Measurements from ENCODE around the gene DMRTB1.
A peak's percentile ranks its signal among the peaks of the same experiment; 100 is the strongest.
"Not testable (repeated sequence)": the region's sequence is repeated elsewhere in the genome, so short reads cannot be mapped to it uniquely, and the experiment has no call there.

Gene DMRTB1

GRCh38 chr1:53459321-53460175, at the start of gene DMRTB1:
Gene DMRTB1, plus strand, starts transcription at chr1:53459399. Its CDS starts 55 bp downstream, at chr1:53459454.
- no peak for DNase-seq

GRCh38 chr1:53409695-53410094, 49.5 kb upstream of the DMRTB1 start:
- no peak for DNase-seq

- no peak for DNase-seq
Measured at GRCh38 chr1:53410100-53410541, 49.1 kb upstream of the DMRTB1 start.

- DNase-seq, result no peak
Measured at GRCh38 chr1:53410701-53411100, 48.5 kb upstream of the DMRTB1 start.

- DNase-seq, result no peak
Measured at GRCh38 chr1:53411541-53412152, 47.6 kb upstream of the DMRTB1 start.

- no peak for DNase-seq
Measured at GRCh38 chr1:53412285-53413174, 46.7 kb upstream of the DMRTB1 start.

GRCh38 chr1:53413175-53414001, 45.8 kb upstream of the DMRTB1 start:
- peak; percentile 58 for DNase-seq

- DNase-seq, result no peak
Measured at GRCh38 chr1:53414632-53415031, 44.6 kb upstream of the DMRTB1 start.

GRCh38 chr1:53415432-53415831, 43.8 kb upstream of the DMRTB1 start:
- DNase-seq, result no peak

- no peak for DNase-seq
Measured at GRCh38 chr1:53416269-53416813, 42.9 kb upstream of the DMRTB1 start.

GRCh38 chr1:53417074-53417511, 42.1 kb upstream of the DMRTB1 start:
- no peak for DNase-seq

- DNase-seq, result no peak
Measured at GRCh38 chr1:53419034-53419433, 40.2 kb upstream of the DMRTB1 start.

- no peak for DNase-seq
Measured at GRCh38 chr1:53420341-53420740, 38.9 kb upstream of the DMRTB1 start.

- DNase-seq, result no peak
Measured at GRCh38 chr1:53421208-53421607, 38.0 kb upstream of the DMRTB1 start.

- no peak for DNase-seq
Measured at GRCh38 chr1:53430261-53430660, 28.9 kb upstream of the DMRTB1 start.

GRCh38 chr1:53430779-53431178, 28.4 kb upstream of the DMRTB1 start:
- no peak for DNase-seq

GRCh38 chr1:53431244-53431643, 28.0 kb upstream of the DMRTB1 start:
- no peak for DNase-seq

- DNase-seq, result no peak
Measured at GRCh38 chr1:53431805-53432565, 27.2 kb upstream of the DMRTB1 start.

GRCh38 chr1:53432611-53433010, 26.6 kb upstream of the DMRTB1 start:
- no peak for DNase-seq

- DNase-seq, result not testable (repeated sequence)
Measured at GRCh38 chr1:53434405-53435007, 24.7 kb upstream of the DMRTB1 start.

- no peak for DNase-seq
Measured at GRCh38 chr1:53435151-53435550, 24.0 kb upstream of the DMRTB1 start.
